GM15510 (cell line): ENCODE measurements around the gene RAD9B.

ENCODE experiments used
- POLR2A ChIP-seq: IDR thresholded peaks from 3 replicates; pipeline ENCODE4 v1.6.1; 2011; ENCODE audit warnings: borderline replicate concordance; ENCODE audit not compliant: insufficient read length; ENCODE audit errors: extremely low read depth

Gene RAD9B

GRCh38 chr12:110513842-110514241, 11.7 kb downstream of the RAD9B start:
- TF ChIP-seq POLR2A = no peak

GRCh38 chr12:110514363-110514762, 12.2 kb downstream of the RAD9B start:
- no peak for TF ChIP-seq POLR2A

- TF ChIP-seq POLR2A = no peak
These were observed 14.9 kb downstream of the RAD9B start for GRCh38 chr12:110516995-110517394.

GRCh38 chr12:110528277-110528839, 26.2 kb downstream of the RAD9B start:
- no peak for TF ChIP-seq POLR2A

- no peak for TF ChIP-seq POLR2A
These were observed 28.4 kb downstream of the RAD9B start for GRCh38 chr12:110530511-110530910.

- no peak for TF ChIP-seq POLR2A
These were observed 29.7 kb downstream of the RAD9B start for GRCh38 chr12:110531741-110532333.

GRCh38 chr12:110532644-110533043, 30.5 kb downstream of the RAD9B start:
- no peak for TF ChIP-seq POLR2A

- TF ChIP-seq POLR2A = no peak
These were observed 31.5 kb downstream of the RAD9B start for GRCh38 chr12:110533607-110534006.

GRCh38 chr12:110534811-110535210, 32.7 kb downstream of the RAD9B start:
- no peak for TF ChIP-seq POLR2A

GRCh38 chr12:110536834-110537604, 34.9 kb downstream of the RAD9B start:
- TF ChIP-seq POLR2A = no peak

- TF ChIP-seq POLR2A = no peak
These were observed 35.7 kb downstream of the RAD9B start for GRCh38 chr12:110537605-110538409.

- TF ChIP-seq POLR2A = no peak
These were observed 36.9 kb downstream of the RAD9B start for GRCh38 chr12:110538869-110539622.

- no peak for TF ChIP-seq POLR2A
These were observed 37.9 kb downstream of the RAD9B start for GRCh38 chr12:110540048-110540447.

GRCh38 chr12:110543252-110543959, 41.3 kb downstream of the RAD9B start:
- no peak for TF ChIP-seq POLR2A
